ENCODE measurements around the gene P4HB.

The P4HB gene

GRCh38 chr17:81828656-81829055 lies 31.7 kb downstream of the P4HB start:
- H3K9me3 Mint-ChIP-seq, result no peaks in the 10 kb centered on the region
- no peak overlapping the region for H3K27ac Mint-ChIP-seq
- DNase-seq (ENCODE audit: low spot score), result no peak
- H3K4me3 Mint-ChIP-seq, result no peak overlapping the region
- H3K36me3 Mint-ChIP-seq (ENCODE audit: low read depth), result no peaks in the 10 kb centered on the region
- H3K4me1 Mint-ChIP-seq (ENCODE audit: low read depth), result peaks cover 14% of the 10 kb centered on the region
- no peaks in the 10 kb centered on the region for H3K27me3 Mint-ChIP-seq (ENCODE audit: low read depth)

GRCh38 chr17:81825841-81826466 lies 34.4 kb downstream of the P4HB start:
- H3K36me3 Mint-ChIP-seq (ENCODE audit: low read depth), result no peaks in the 10 kb centered on the region
- no peaks in the 10 kb centered on the region for H3K9me3 Mint-ChIP-seq
- no peaks in the 10 kb centered on the region for H3K4me1 Mint-ChIP-seq (ENCODE audit: low read depth)
- H3K27ac Mint-ChIP-seq, result no peak overlapping the region
- H3K27me3 Mint-ChIP-seq (ENCODE audit: low read depth), result no peaks in the 10 kb centered on the region
- no peak for DNase-seq (ENCODE audit: low spot score)
- no peak overlapping the region for H3K4me3 Mint-ChIP-seq

- H3K27ac Mint-ChIP-seq, result no peak overlapping the region
- no peaks in the 10 kb centered on the region for H3K4me1 Mint-ChIP-seq (ENCODE audit: low read depth)
- no peaks in the 10 kb centered on the region for H3K9me3 Mint-ChIP-seq
- no peak overlapping the region for H3K4me3 Mint-ChIP-seq
- no peaks in the 10 kb centered on the region for H3K36me3 Mint-ChIP-seq (ENCODE audit: low read depth)
- H3K27me3 Mint-ChIP-seq (ENCODE audit: low read depth), result no peaks in the 10 kb centered on the region
- no peak for DNase-seq (ENCODE audit: low spot score)
Observed at GRCh38 chr17:81824595-81824994, 35.7 kb downstream of the P4HB start.

- Mint-ChIP-seq H3K36me3 (ENCODE audit: low read depth) (no peaks in the 10 kb centered on the region), H3K4me3 (no peak overlapping the region), H3K9me3 (no peaks in the 10 kb centered on the region), H3K4me1 (ENCODE audit: low read depth) (no peaks in the 10 kb centered on the region), H3K27me3 (ENCODE audit: low read depth) (no peaks in the 10 kb centered on the region), H3K27ac (peak overlapping the region; percentile 32)
- no peak for DNase-seq (ENCODE audit: low spot score)
Observed at GRCh38 chr17:81823820-81824550, 36.4 kb downstream of the P4HB start.

- H3K27me3 Mint-ChIP-seq (ENCODE audit: low read depth), result no peaks in the 10 kb centered on the region
- H3K27ac Mint-ChIP-seq, result peak overlapping the region; percentile 32
- no peak overlapping the region for H3K4me3 Mint-ChIP-seq
- H3K4me1 Mint-ChIP-seq (ENCODE audit: low read depth), result no peaks in the 10 kb centered on the region
- H3K9me3 Mint-ChIP-seq, result no peaks in the 10 kb centered on the region
- DNase-seq (ENCODE audit: low spot score), result no peak
- H3K36me3 Mint-ChIP-seq (ENCODE audit: low read depth), result no peaks in the 10 kb centered on the region
Observed at GRCh38 chr17:81822996-81823819, 37.1 kb downstream of the P4HB start.

- no peaks in the 10 kb centered on the region for H3K4me1 Mint-ChIP-seq (ENCODE audit: low read depth)
- no peak for DNase-seq (ENCODE audit: low spot score)
- H3K9me3 Mint-ChIP-seq, result no peaks in the 10 kb centered on the region
- no peak overlapping the region for H3K4me3 Mint-ChIP-seq
- H3K27ac Mint-ChIP-seq, result no peak overlapping the region
- H3K36me3 Mint-ChIP-seq (ENCODE audit: low read depth), result no peaks in the 10 kb centered on the region
- peaks cover 4% of the 10 kb centered on the region for H3K27me3 Mint-ChIP-seq (ENCODE audit: low read depth)
Observed at GRCh38 chr17:81822312-81822637, 38.1 kb downstream of the P4HB start.

GRCh38 chr17:81821603-81822311 lies 38.6 kb downstream of the P4HB start:
- DNase-seq (ENCODE audit: low spot score), result no peak
- no peak overlapping the region for H3K27ac Mint-ChIP-seq

GRCh38 chr17:81821147-81821546 lies 39.2 kb downstream of the P4HB start:
- DNase-seq (ENCODE audit: low spot score), result no peak
- H3K36me3 Mint-ChIP-seq (ENCODE audit: low read depth), result no peaks in the 10 kb centered on the region
- H3K4me1 Mint-ChIP-seq (ENCODE audit: low read depth), result no peaks in the 10 kb centered on the region
- peaks cover 9% of the 10 kb centered on the region for H3K27me3 Mint-ChIP-seq (ENCODE audit: low read depth)
- H3K27ac Mint-ChIP-seq, result no peak overlapping the region
- H3K9me3 Mint-ChIP-seq, result no peaks in the 10 kb centered on the region
- no peak overlapping the region for H3K4me3 Mint-ChIP-seq

More at GRCh38 chr17:81821603-81822311, 38.6 kb downstream of the P4HB start:
- no peaks in the 10 kb centered on the region for H3K4me1 Mint-ChIP-seq (ENCODE audit: low read depth)
- peaks cover 5% of the 10 kb centered on the region for H3K27me3 Mint-ChIP-seq (ENCODE audit: low read depth)
- H3K9me3 Mint-ChIP-seq, result no peaks in the 10 kb centered on the region
- no peak overlapping the region for H3K4me3 Mint-ChIP-seq
- no peaks in the 10 kb centered on the region for H3K36me3 Mint-ChIP-seq (ENCODE audit: low read depth)

- Mint-ChIP-seq H3K4me3 (no peak overlapping the region), H3K36me3 (ENCODE audit: low read depth) (no peaks in the 10 kb centered on the region), H3K27ac (no peak overlapping the region), H3K9me3 (no peaks in the 10 kb centered on the region), H3K4me1 (ENCODE audit: low read depth) (no peaks in the 10 kb centered on the region), H3K27me3 (ENCODE audit: low read depth) (peaks cover 10% of the 10 kb centered on the region)
- DNase-seq (ENCODE audit: low spot score), result no peak
Observed at GRCh38 chr17:81819708-81820107, 40.6 kb downstream of the P4HB start.

- Mint-ChIP-seq H3K4me3 (no peak overlapping the region), H3K27me3 (ENCODE audit: low read depth) (peaks cover 10% of the 10 kb centered on the region), H3K36me3 (ENCODE audit: low read depth) (no peaks in the 10 kb centered on the region), H3K4me1 (ENCODE audit: low read depth) (no peaks in the 10 kb centered on the region), H3K27ac (no peak overlapping the region), H3K9me3 (no peaks in the 10 kb centered on the region)
- no peak for DNase-seq (ENCODE audit: low spot score)
Observed at GRCh38 chr17:81817758-81818147, 42.6 kb downstream of the P4HB start.

- no peak for DNase-seq (ENCODE audit: low spot score)
- Mint-ChIP-seq H3K4me1 (ENCODE audit: low read depth) (no peaks in the 10 kb centered on the region), H3K36me3 (ENCODE audit: low read depth) (no peaks in the 10 kb centered on the region), H3K27me3 (ENCODE audit: low read depth) (peaks cover 10% of the 10 kb centered on the region), H3K9me3 (no peaks in the 10 kb centered on the region), H3K27ac (no peak overlapping the region), H3K4me3 (no peak overlapping the region)
Observed at GRCh38 chr17:81815646-81815986, 44.7 kb downstream of the P4HB start.

- Mint-ChIP-seq H3K4me3 (no peak overlapping the region), H3K4me1 (ENCODE audit: low read depth) (no peaks in the 10 kb centered on the region), H3K27ac (no peak overlapping the region), H3K27me3 (ENCODE audit: low read depth) (peaks cover 10% of the 10 kb centered on the region), H3K36me3 (ENCODE audit: low read depth) (no peaks in the 10 kb centered on the region), H3K9me3 (no peaks in the 10 kb centered on the region)
- DNase-seq (ENCODE audit: low spot score), result no peak
Observed at GRCh38 chr17:81814748-81815645, 45.3 kb downstream of the P4HB start.

All from T-helper 2 cell treated with Interferon-gamma antibody and Interleukin-4, amounts not matched to agents 5 μg/mL and 100 μg/mL, for 36 hours (primary cell).